T-helper 2 cell treated with Interferon-gamma antibody and Interleukin-4, amounts not matched to agents 100 ng/mL and 5 ng/mL, for 36 hours (primary cell): ENCODE measurements around the gene AADACL4. TPM values are rescaled to one million over a fixed set of nuclear protein-coding genes. Genes with fewer than 3 reads are reported as not detected.
"Not testable (repeated sequence)": the region's sequence is repeated elsewhere in the genome, so short reads cannot be mapped to it uniquely, and the experiment has no call there.

Experiments
- intact Hi-C: fragments of 100-400 bp; cut with micrococcal nuclease; formaldehyde crosslinking; loops from one replicate; pipeline ENCODE4 v1.15.1; 2023
- total RNA-seq: library from RNA; stranded (reverse); gene quantifications from 2 replicates; pipeline ENCODE4 v1.2.3, GENCODE V29; 2022

The AADACL4 gene
- total RNA-seq, 1 donor from 2014 or later: not detected

GRCh38 chr1:12626888-12627287, 17.0 kb upstream of the AADACL4 start:
- intact Hi-C loops: no loop called here

- intact Hi-C loops: no loop called here
These were observed 16.6 kb upstream of the AADACL4 start for GRCh38 chr1:12627296-12627695.

GRCh38 chr1:12629511-12629956, 14.4 kb upstream of the AADACL4 start:
- intact Hi-C loops: no loop called here

- intact Hi-C loops: no loop called here
These were observed 13.7 kb upstream of the AADACL4 start for GRCh38 chr1:12629985-12630760.

GRCh38 chr1:12630946-12631530, 12.8 kb upstream of the AADACL4 start:
- intact Hi-C loops: no loop called here

- intact Hi-C loops: no loop called here
These were observed 12.3 kb upstream of the AADACL4 start for GRCh38 chr1:12631571-12631970.

GRCh38 chr1:12634156-12634555, 9.7 kb upstream of the AADACL4 start:
- intact Hi-C loops: no loop called here

GRCh38 chr1:12634696-12635202, 9.1 kb upstream of the AADACL4 start:
- intact Hi-C loops: no loop called here

GRCh38 chr1:12636098-12636950, 7.6 kb upstream of the AADACL4 start:
- intact Hi-C loops: no loop called here

GRCh38 chr1:12637693-12638092, 6.2 kb upstream of the AADACL4 start:
- intact Hi-C loops: no loop called here

GRCh38 chr1:12640237-12640957, 3.5 kb upstream of the AADACL4 start:
- intact Hi-C loops: no loop called here

GRCh38 chr1:12640958-12641272, 3.0 kb upstream of the AADACL4 start:
- intact Hi-C loops: no loop called here

GRCh38 chr1:12643079-12643478, 806 bp upstream of the AADACL4 start:
- intact Hi-C loops: no loop called here

- intact Hi-C loops: no loop called here
These were observed 352 bp downstream of the AADACL4 start for GRCh38 chr1:12644237-12644636.

- intact Hi-C loops: no loop called here
These were observed 944 bp downstream of the AADACL4 start for GRCh38 chr1:12644829-12645228.

GRCh38 chr1:12645401-12645800, 1.5 kb downstream of the AADACL4 start:
- intact Hi-C loops: not testable (repeated sequence)

- intact Hi-C loops: no loop called here
These were observed 4.9 kb downstream of the AADACL4 start for GRCh38 chr1:12648741-12649140.

GRCh38 chr1:12649971-12650421, 6.1 kb downstream of the AADACL4 start:
- intact Hi-C loops: no loop called here

GRCh38 chr1:12654004-12654567, 10.2 kb downstream of the AADACL4 start:
- intact Hi-C loops: no loop called here

- intact Hi-C loops: no loop called here
These were observed 10.8 kb downstream of the AADACL4 start for GRCh38 chr1:12654657-12655056.

- intact Hi-C loops: no loop called here
These were observed 12.7 kb downstream of the AADACL4 start for GRCh38 chr1:12656575-12656974.
